NCI-H510A treated with DMSO at 0.1 percent for 48 hours (cell line): Measurements from ENCODE around the gene ACSM3.
A peak's percentile ranks its signal among the peaks of the same experiment; 100 is the strongest.
"Not testable (repeated sequence)": the region's sequence is repeated elsewhere in the genome, so short reads cannot be mapped to it uniquely, and the experiment has no call there.

Experiments
- DNase-seq: peaks from one replicate; lab custom pipeline; 2025; lab: John Stamatoyannopoulos, UW

The ACSM3 gene

DNA sequence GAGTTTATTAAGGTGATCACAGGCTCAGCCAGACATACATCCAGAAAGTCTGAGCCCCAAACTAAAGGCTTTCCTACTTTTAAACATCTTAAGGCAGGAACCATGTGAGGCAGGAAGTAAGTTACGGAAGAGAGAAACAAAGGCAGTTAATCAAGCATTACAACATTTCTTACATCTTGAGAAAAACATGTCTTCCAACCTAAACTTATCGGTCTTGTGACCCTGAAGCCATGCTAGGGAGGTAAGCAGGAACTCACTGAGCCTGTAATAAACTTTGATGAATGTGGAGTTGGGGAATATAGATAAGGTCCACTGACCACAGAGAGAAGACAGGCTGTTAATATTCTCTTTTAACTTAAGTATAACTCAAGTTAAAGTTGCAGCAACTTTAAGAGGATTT is 3.5 kb upstream of the ACSM3 start:
- no peak for DNase-seq

DNA sequence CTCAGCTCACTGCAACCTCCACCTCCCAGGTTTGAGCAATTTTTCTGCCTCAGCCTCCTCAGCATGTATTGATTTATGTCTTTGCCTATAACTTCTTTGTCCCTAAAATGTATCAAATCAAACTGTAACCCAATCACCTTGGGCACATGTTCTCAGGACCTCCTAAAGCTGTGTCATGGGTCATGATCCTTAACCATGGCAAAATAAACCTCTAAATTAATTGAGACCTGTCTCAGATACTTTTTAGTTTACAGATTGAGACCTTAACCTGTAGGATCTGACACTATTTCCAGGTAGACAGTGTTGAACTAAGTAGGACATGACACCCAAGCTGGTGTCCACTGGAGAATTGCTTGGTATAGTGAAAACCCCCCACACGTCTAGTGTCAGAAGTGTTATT is 2.6 kb upstream of the ACSM3 start:
- DNase-seq: no peak

DNA sequence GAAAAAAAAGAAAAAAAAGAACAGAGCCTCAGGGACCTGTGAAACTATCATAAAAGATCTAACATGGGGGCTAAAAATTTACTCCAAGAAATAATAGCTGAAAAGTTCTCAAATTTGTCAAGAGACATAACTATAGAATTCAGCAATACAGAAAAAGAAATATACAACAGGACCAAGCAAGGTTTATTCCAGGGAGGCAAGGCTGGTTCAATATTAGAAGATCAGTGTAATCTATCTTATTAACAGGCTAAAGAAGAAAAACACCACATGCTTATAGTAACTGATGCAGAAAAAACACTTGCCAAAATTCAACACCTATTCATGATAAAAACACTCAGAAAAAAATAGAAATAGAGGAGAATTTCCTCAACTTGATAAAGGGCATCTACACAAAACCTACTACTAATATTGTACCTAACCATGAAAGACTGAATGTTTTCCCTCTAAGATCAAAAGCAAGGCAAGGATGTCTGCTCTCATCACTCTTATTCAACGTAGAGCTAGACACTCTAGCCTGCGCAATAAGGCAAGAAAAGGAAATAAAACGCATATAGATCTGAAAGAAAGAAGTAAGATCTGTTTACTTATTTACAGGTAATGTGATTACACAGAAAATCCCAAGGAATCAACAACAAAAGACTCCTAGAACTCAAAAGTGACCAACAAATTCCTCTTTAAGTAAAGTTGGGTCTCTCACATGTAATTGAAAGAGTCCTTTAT is 1.2 kb upstream of the ACSM3 start:
- DNase-seq: no peak

- not testable (repeated sequence) for DNase-seq
These were observed 634 bp downstream of the ACSM3 start for GRCh38 chr16:20764448-20764847.

GRCh38 chr16:20765732-20766131 is 1.9 kb downstream of the ACSM3 start:
- no peak for DNase-seq

DNA sequence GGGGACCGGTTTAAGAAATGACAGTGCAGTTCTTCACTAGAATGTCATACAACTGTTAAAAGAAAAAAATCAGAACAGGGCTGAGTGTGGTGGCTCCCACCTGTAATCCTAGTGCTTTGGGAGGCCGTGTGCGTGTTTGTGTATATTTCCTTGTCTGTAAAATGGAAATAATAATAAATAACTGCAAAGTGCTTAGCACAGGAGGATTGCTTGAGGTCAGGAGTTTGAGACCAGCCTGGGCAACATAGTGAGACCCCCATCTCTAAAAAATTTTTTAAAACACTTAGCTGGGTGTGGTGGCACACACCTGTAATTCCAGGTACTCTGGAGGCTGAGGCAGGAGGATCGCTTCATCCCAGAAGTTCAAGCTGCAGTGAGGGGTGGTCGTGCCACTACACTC is 2.5 kb downstream of the ACSM3 start:
- DNase-seq: no peak

DNA sequence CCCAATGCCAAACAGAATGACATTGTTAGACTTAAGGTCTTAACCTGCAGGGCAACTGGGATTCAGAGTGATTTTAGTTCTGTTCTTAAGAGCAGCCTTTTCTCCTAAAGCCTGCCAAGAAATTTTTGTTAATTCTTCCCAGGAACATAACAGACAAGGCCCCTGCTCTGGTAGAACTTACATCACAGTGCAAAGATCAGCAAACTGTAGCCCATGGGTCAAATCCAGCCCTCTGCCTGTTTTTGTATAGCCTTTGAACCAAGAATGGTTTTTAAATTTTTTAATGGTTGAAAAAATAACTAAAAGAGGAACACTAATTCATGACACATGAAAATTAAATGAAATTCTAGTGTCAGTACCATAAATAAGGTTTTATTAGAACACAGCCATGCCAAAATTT is 3.8 kb downstream of the ACSM3 start:
- DNase-seq: no peak

DNA sequence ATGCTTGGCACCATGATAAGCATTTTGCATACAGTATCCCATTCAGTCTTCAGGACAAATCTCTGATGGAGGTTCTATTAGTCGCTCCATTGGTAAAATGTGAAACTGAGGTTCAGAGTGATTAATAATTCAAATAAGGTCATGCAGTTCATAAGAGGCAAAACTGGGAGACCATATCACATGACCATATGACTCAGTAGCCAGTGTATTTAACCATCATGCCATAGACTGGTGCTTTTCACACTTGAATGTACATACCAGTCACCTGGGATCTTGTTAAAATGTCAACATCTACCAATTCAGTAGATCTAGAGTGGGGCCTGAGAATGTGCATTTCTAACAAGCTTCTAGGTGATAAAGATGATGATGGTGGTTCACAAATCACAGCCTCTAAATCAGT is 4.3 kb downstream of the ACSM3 start:
- no peak for DNase-seq

DNA sequence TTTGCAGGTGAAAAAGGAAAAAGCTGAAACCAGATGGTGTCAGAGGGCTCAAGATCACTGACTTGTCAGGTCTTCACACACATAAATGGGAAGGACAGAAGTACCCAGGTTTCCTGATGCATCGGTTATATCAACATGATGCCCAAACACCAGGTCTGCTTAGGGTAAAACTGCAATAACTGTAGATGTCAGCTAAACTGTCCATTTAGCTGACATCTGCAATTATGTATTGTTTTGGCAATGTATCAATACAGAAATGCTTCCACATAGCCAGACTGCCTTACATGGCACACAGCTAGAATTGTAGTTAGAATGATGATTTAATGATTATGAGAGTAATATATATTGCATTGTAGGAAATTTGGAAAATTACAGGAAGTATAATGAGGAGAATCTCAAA is 5.0 kb downstream of the ACSM3 start:
- DNase-seq: no peak

- DNase-seq: no peak
These were observed 9.9 kb downstream of the ACSM3 start for GRCh38 chr16:20773679-20774078.

GRCh38 chr16:20774703-20775362 is 11.0 kb downstream of the ACSM3 start:
- DNase-seq: peak; percentile 52

GRCh38 chr16:20781697-20782096 is 17.9 kb downstream of the ACSM3 start:
- DNase-seq: no peak

- no peak for DNase-seq
These were observed 18.7 kb downstream of the ACSM3 start for GRCh38 chr16:20782470-20782869.

- no peak for DNase-seq
These were observed 20.4 kb downstream of the ACSM3 start for GRCh38 chr16:20784204-20784603.

- DNase-seq: no peak
These were observed 25.3 kb downstream of the ACSM3 start for GRCh38 chr16:20789130-20789529.

DNA sequence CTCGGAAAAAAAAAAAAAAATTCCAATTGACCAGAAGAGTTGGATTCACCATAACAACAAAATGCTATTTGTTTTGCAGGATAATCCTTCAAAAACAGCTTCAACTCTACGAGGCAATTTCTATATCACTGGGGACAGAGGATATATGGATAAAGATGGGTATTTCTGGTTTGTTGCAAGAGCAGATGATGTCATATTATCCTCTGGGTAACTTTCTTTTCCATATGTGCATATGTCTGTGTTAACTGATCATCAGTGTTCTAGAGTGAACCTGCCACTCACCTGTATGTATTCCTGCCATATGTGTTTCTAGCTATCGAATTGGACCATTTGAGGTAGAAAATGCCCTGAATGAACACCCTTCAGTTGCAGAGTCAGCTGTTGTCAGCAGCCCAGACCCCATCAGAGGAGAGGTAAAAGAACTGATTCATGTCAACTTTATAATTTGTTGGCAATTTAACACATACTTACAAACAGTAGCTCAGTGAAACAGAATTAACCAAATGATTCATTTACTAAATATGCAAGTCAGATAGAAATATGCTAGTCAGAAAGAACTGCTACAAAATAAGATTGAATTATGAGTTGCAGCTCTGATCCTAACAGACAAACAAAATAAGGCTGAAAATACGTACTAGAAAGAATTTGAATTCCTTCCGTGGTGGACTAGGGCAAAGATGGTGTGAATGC is 28.3 kb downstream of the ACSM3 start:
- no peak for DNase-seq

- DNase-seq: no peak
These were observed 34.5 kb downstream of the ACSM3 start for GRCh38 chr16:20798364-20798763.

DNA sequence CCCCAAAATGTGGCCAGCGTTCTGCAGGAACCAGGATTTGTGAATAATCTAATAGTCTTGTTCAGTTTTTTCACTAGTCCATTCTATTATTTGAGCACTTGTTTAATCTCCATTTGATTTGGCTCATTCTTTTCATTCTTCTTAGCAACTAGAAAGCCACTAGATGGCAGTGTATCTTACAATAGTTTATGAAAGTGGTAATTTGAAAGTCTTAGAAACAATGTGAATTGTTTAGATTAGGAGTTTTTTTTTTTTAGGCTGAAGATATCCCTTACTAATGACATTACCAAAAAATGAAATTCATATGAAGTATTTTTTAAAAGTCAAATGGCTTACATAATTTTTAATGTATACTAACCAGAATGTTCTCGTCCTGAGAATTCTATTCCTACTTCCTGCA is 35.8 kb downstream of the ACSM3 start:
- peak; percentile 67 for DNase-seq

DNA sequence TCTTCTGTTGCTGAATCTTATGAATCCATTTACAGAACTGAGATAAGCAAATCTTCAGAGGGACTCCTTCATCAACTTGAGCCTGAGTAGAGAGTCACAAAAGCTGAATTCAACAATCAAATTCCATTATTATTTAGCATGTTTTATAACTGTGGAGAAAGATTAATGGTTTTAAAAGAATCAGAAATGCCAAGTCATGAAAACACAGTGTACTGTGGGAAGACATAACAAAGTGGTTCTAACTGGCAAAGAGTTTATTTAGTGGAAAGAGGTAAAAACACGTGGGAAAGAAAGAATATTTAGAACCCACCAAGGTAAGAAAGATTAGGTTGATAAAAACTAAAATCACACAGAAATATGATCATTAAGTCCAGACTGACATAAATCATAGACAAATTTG is 37.5 kb downstream of the ACSM3 start:
- no peak for DNase-seq

DNA sequence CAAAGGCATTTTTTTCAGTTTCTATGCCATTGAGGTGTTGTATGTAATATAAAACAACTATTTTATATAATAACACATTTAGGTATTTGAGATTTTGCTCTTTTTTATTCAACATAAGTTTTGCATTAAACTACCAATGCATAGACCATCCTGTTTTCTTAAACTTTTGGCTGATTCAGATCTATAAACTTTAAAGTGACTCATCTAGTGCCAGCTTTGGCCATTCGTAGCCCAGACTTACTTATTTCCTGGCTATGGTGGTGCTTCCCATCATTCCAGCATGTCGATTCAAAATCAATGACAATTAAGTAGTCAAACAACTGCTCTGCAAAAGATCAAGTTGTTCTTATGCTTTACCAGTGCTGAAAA is 39.4 kb downstream of the ACSM3 start:
- no peak for DNase-seq

DNA sequence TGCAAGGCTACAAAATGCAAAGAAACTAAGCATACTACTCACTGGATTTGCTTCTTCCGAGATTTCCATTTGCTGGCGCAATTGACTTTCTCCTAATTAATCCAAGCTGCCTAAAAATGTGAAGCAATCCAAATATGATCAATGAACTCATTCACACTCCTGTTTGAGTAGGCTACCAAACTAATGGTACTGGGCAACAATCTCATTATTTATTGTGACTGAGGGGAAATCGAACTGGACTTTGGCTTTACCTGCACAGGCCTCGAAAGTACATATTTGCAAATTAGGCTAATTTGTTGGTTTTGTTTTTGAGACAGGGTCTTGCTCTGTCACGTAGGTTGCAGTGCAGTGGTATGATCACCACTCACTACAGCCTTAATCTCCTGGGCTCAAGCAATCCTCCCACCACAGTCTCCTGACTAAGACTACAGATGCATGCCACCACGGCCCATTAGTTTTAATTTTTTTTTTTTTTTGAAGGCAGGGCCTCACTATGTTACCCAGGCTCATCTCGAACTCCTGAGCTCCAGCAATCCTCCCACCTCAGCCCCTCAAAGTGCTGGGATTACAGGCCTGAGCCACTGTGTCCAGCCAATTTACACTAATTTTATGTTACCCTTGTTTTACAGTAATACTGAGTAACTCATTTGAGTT is 39.9 kb downstream of the ACSM3 start:
- DNase-seq: no peak

DNA sequence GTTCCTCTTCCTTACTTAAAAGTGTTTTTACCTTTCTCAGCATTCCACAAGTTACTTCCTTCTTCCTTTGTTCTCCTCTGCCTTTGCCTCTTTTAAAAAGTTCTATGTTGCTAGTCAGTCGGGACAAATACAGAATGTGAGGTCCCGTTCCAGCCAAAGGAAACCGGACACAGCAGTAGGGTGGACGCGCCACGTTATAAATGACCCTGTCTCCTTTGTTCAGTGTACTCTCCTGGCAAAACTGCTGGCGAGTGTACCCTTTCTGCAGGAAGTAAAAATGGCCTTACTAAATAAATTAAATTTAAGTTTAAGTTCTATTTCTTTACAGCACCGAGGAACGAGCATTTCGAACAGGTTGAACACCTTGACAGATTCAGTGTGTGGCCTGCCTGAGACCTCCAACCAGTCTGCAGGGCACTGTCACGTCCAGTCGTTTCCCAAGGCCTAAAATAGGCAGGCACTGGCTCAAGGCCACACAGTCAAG is 41.9 kb downstream of the ACSM3 start:
- not testable (repeated sequence) for DNase-seq
